Fibroblast of skin of left quadriceps (primary cell): ENCODE results near the gene RPP25L.

Experiments
- DNase-seq, 2 experiments: peaks; one replicate each; pipeline ENCODE4 v3.0.0-alpha.2; 2013; ENCODE audit warnings: low read depth in 2 of 2

Gene RPP25L

DNA sequence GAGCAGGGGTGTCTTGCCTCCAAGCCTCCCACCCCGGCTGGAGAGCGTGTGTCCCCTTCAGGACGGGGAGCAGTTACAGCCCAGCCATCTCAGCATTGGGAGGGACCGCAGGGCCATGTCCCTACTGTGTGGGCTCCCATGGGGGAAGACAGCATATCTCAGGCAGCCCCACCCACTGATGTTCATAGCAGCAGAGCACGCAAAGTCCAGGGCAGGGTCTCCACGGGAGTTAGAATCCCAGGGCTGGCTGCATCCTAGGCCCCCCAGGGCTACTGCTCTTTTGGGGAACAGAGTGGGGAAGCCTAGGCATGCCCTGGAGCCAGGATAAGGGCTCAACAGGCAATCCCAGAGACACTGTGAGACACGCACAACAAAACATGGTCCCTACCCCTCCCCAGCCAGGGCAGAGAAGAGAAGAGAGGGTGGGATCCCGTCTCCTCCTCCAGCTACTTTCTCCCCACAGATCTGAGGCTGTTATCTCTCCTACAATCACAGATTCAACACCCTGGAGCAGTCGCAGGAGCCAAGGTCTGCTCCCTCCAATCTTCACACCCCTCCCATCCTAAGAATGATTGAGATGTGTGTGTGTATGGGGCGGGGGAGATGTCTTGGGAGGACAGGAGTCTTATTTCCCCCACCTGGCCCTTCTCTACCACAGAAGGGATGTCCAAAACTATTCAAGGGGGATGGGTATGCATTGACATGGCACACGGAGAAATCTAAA lies 25.8 kb downstream of the RPP25L start:
- DNase-seq = no peak

DNA sequence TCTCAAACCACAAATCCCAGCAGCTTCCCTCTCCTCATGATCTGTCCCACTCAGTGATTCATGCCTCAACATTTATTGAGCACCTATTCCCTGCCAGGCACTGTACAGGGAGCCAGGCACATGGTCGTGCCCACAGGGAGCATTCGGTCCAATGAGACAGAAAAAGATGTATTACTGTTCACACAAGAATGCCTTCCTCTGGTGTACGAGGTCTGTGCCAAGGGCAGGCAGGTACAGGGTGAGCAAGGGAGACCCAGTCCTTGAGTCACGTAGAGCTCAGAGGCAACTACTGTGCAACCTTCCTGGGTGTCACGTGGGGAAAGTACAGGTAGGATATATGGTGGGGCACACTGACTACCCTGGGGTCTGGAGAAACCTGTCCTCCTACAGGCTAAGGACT lies 26.9 kb downstream of the RPP25L start:
- no peak for DNase-seq

DNA sequence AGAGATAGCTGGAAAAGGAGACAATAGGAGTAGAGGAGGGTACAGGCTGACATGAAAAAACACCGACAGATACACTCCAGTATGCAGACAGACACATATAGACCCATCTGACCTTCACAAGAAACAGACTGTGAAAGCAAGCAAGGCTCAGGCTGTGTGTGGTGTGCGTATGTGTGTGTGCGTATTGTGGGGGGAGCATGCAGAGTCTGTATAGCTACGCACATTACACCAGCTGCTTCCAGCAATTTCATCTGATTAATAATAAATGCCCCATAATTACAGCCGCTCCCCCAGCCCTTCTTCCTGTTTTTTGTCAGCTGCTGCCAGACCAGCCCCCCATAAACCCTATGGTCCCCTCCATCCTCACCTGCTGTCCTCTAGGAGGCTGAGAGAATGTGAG lies 29.1 kb downstream of the RPP25L start:
- DNase-seq = no peak

DNA sequence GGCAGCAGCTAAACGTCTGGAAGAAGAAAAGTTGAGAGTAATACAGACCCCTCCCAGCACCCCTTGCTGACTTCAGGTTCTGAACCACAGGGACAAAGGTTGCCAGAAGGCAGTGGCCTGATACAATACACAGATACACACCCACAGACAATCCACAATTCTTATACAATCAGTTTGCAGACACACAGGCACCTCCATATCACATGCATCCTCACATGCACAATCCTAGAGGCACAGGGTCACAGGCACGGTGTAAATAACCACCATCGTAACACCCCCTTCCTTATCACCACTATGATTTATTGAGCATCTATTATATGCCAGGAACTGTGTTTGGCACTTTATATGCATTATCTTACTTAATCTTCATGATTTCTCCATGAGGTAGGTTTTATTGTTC lies 30.6 kb downstream of the RPP25L start:
- DNase-seq = no peak

DNA sequence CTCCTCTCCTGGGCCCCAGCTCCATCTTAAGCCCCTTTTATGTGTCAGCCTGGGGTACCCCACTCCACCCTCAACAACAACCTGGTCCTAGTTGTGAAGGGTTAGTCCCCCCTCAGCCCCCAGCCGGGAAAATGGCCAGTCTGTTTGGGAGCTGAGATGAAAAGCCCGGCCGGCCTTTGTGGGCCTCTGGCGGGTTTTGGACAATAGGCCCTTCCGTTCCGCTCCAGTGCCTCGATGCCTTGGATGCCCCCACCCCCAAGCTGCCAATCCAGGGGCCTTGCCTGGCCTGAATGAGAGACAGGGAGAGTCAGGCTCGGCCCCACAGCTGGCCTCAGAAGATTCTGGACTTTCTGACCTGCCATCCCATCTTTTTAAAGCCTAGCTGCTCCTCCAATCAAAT lies 31.5 kb downstream of the RPP25L start:
- DNase-seq = no peak

DNA sequence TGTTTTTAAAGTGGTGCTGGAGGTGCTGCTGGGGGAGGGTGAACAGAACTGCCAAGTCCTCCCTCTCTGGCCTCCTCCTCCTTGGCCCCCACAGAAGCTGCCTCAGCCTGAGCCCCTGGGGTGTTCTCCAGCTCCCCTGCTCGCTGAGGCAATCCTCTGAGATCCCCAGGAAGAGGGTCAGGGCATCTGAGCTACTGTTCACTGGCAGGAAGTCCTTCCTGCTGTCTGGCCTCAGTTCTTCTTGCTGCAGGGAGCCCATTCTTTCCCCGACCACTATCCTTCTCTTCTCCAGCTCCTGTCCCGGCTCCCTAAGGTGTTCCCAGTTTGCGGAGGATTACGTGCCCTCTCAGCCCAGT lies 32.1 kb downstream of the RPP25L start:
- no peak for DNase-seq

DNA sequence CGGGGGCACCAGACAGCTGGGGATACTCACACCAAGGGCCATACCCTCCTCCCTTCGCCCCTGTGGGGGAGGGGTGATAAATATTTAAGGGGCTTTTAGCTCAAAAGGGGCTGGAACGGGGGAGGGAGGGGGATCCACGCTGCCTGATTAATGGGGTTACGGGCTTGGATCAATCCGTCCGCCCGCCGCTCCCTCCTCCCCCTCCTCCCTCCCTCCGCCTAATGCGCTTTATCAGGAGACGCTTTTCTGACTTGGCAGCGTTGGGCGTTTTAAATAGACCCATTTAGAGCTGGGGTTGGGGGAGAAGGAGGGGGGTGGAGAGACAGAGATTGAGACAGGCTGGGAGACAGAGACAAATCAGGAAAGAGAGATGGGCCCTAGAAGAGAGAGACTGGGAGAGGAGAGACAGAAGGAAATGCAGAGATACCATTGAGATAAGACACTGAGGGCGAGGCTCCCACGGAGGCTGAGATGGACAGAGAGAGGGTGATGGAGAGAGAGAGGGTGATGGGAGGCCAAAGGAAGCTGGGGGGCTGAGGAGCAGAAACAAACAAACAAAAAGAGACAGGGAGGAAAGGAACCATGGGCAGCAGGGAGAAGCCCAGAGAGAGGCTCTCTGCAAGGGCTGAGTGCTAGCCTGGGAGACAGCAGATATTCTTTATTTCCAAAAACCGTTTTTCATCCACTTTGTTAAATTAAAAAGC lies 32.6 kb downstream of the RPP25L start:
- DNase-seq = no peak

DNA sequence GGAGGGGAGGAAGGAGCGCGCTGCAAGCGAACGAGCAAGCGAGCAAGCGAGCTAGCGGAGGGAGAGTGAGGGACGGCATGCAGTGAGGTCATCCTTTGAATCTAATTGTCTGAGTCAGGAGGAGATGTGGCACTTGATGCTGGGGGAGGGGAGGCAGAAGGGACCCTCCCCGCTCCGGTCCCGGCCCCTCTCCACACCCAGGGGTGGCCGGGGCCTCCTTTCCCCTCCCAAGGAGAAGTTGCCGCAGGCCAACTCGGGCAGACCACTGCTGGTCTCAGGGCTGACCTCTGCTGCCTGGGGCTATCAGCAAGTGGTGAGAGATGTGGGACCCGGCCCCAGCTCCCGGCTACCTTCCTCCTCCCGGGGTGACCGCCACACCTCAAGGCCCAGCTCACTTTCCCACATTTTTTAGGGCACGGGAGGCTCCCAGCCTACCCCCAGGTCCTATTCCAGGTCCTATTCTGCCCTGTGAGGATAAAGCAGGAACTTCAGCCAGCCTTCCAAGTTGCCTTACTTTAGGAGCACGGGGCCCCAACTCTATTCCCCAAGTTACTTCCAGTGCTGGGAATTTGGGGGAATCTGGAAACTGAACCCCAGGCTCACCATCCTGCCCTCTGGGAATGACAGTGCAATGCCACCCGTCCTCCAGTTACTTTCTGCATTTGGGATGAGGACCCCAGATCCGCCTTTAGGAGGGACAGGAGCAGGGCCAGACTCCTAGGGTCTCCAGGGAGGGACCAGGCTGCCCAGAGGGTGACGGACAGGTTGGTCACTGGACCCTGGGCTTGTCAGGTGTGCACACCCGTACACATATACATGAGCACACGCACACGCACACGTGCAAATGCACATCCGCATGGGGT lies 33.4 kb downstream of the RPP25L start:
- peak; percentile 27 to 31 for DNase-seq

DNA sequence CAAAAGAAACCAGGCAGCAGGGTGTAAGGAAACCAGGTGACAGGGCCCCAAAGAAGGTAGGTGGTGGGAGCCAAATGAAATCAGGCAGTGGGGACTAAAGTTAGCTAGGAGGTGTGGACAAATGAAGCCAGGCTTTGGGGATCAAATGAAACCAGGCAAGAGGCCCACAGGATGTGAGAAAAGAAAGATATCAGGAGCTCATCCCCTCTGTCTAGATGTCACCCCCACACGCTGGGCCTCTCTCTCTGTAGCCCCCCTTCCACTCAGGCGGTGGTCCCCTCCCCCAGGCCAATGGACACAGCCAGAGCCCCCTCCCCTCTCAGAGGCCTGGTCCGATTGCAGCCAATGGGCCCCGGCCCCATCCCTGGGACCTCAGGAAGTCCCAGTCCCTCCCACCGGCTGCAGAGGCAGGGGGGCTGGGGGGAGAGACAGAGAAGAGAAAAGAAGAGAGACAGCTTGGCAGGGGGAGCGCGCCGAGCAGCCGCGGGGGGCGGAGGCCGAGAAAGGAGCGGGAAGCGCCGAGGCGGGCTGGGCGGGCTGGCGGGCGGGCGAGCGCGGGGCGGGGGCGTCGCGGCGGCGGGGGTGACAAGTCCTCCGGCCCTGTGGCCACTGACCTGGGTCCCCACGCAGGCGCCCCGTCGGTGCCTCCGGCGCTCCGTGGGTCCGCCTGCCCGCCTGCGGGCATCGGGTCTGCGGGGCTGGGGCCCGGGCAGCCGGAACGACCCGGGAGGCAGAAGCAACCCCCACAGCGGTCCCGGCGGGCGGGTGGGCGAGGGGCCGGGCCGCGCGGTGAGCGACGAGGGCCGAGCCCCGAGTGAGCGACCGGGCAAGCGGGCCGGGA lies 34.3 kb downstream of the RPP25L start:
- DNase-seq = no peak

DNA sequence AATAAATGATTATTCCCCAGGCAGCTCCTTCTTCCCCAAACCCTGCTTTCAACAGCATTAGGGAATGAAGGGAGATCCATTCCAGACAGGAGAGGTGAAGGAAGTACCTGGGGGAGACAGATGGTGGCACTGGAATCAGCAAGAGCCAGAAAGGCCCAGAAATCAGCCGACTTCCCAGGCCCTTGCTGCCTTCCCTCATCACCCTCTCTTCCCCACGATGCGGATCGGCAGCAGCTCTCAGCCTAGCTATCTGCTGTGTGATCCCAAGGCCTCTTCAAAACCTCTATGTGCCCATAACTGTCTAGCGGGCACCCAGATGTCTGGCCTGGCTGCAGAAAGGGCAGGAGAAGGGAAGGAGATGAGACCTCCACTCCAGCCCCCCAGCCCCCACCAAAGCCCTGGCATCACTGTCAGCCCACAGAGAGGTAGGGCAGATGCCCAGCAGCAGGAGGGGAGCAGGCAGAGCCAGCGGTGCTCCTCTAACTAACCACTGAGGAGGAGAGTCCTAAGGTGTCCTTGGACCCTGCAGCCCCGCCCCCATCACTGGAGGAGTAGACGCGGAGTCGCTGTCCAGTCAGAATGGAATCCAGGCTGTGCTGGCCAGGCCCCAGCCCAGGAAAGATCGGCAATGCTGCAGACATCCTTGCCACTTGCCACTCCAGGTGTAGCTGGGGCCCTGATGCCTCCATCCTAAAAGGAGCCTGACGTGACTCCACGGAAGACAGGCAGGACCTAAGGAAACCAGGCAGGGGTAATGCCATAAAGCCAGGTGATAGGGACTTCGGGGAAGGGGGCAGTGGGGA lies 35.1 kb downstream of the RPP25L start:
- no peak for DNase-seq

DNA sequence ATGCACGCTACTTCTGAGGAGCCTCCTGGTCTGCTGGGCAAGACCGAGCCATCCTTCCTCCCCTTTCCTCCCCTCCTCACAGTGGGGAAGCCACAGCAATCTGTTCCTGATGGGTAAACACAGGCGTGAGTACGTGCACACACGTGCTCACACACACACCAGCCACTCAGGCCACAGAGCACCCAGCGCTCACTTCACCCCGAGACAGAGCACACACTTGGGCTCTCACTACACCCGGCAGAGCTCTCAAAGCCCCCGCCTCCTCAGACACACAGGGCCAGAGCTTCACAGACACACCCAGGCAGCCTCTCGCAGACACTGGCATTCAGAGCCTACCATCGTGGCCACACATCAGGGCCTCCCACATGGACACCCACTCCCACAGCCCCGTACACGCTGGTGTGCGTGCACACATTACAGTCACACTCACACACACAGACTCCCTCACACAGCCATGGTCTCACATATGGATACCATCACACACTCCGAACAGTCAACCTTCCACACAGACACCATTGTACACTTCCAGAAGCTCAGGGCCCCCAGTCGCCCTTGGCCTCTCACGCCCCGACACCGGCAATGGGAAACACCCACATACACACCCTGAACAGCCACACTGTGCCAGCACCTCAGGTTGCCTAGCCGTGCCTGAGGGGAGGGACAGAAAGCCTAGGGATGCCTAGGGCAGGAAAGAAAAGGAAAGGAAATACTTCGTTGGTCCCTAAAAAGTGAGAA lies 35.9 kb downstream of the RPP25L start:
- no peak for DNase-seq

DNA sequence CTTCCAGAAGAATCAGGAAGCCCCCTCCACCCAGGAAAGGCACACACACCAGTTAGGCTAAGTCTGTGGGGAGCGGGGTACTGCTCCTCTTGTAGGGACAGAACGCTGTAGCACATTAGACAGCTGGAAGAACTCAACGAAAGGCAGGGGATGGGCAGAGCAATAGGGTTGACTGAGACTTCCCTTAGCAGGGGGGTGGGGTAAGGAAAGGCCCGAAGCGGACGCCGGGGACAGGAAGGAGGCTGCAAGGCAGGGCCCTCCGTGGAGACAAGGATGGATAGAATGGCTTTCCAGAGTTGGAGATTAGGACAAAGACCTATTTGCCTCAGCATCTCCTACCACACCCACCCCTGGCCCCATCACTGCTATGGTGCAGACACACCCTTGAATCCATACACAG lies 36.7 kb downstream of the RPP25L start:
- DNase-seq = no peak

DNA sequence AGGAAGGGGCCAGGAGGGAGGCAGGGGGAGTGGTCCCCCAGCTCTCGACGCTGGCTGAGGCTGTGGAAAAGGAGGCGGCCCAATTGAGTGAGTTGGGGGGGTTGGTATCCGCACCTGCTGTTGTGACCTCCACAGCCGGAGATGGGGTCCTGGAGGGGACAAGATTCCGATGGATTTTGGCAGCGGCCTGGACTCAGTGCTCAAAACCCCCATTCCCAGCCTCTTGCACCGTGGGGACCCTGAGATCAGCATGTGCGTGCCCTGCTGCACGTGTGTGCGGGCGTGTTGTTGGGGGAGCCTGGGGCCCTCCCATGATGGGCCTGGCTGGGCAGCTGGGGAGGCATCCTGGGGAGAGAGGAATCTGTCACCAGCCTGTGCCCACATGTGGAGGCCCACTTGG lies 37.3 kb downstream of the RPP25L start:
- DNase-seq = no peak

DNA sequence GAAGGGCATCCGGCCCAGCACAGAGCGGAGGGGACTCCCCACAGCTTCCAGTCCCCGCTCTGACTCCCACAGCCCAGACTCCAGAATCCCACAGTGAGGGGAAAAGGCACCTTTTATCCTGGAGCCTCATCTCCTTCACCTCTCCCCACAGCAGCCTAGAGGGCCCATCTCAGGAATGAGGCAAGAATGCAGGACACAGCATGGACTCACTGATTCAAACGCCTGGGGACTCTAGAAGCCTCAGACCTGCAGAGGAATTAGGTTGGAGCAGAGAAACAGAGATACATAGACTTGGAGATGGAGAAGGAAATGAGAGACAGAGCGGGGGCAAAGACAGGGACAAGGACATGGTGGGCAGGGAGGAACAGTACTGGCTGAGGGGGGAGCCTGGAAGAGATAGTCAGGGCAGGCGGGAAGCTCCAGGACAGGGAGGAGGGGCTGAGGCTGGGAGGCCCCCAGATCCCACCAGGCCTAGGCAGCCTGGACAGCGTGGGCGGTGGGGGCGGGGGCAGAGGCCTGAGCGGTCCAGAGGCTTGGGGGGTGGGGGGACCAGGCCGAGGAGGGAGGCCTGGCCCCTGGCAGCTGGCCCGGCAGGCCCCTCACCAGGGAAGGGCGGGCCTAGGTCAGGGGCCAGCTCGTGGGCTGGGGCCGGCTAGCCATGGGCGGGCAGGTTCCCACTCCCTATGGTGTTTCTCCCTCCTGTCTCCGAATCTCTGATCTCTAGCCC lies 38.1 kb downstream of the RPP25L start:
- no peak for DNase-seq

DNA sequence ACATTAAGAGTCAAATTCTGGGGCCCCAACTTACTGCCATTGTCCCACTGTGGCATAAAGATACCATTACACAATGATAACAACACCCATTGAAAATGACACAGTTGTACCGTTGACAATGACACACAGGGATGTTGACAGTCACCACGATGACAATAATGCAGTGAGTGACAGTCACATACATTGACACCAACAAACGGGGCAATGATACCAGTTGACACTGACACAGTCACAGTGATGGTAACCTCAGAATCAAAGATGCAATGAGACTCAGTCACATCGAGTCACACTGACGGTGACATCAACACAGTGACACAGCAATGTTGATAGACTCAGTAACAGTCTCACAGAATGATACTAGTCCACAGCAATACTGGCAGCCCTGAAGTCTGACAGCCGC lies 39.3 kb downstream of the RPP25L start:
- no peak for DNase-seq

DNA sequence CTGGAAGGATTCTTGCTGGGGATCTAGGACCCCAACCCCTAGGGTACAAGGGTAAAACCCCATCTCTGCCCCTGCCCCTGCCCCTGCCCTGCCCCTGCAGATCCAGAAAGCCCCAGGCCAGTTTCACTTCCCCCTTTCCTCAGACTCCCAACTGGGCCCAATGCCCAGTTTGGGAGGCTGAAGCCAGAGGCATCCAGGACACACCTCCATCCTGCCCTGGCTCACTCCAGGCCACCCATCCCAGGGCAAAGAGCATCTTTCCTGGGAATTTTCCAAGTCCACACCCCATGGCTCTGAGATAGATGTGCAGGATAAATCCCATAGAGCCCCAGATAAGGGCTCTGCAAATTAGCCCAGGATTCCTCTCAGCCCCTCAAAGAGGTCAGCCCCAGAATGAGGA lies 39.8 kb downstream of the RPP25L start:
- DNase-seq = no peak

DNA sequence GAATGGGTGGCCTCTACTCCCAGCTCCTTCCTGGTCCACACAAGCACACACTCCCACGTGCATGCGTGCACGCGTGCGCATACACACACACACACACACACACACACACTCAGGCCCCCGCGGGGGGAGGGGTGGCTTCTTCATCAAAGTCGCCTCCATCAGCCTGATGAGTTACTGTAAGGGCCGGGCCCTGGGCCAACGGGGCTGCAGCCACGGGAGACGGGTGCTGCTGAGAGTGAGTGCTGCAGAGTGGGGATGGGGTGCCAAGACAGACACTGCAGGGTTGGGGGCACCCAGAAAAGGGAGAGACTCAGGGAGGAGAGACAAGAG lies 40.5 kb downstream of the RPP25L start:
- DNase-seq = no peak

DNA sequence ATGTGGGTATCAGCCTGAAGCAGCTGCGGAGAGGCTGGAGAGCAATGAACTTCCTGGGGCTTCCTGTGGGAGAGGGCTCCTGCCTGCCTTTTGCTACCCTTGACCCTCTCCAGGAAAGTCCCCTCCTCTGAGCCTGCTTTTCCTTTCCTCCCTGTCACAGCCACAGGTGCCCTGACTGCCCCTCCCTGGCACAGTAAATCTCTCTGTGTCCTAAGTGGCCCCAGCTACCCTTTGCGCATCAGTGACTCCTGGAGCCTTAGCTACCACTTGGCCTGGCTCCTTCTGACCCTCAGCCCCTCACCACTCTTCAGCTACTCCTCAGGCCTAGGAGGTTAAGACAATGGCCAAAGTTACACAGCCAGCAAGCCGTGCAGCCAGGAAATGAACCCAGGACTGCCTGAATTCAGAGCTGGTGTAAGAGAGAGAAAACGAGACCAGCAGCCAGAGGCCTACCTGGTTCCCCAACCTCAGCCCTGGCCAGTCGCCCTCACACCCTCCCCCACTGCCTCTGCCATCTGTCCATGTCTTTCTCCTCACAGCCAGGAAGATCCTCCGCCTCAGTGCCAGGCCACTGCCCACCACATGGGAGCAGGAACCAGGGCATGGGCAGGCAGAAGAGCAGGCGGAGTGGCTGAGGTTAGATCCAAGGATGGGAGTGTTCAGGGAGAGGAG lies 41.0 kb downstream of the RPP25L start:
- DNase-seq = no peak

DNA sequence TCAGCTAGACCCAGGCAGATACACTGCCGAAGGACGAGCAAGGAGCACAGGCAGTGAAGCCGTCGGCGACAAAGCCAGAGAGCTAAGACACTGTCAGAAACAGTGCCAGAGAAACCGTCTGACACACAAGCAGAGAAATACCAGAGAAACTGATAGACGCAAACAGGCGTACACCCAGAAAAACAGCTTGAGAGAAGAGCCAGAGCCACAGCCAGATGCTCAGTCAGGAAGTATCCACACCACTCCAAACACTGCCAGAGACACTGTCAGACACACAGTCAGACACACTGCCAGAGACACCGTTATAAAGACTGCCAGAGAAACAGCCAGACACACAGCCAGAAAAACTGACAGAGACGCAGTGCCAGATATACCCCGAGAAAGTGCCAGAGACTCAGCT lies 41.5 kb downstream of the RPP25L start:
- no peak for DNase-seq
